Gastroesophageal sphincter (tissue), 3 donors: ENCODE data around the gene SLC7A14.

Experiments
- CTCF ChIP-seq, 4 experiments: fragments of 200-600 bp in 2 of 4; fragments of 450-650 bp in 2 of 4; sonication (generic) in 1 of 4; IDR thresholded peaks; one replicate each; pipeline ENCODE4 v1.5.1; 2017 to 2019; ENCODE audit warnings: antibody characterized with exemption in 4 of 4, mild to moderate bottlenecking in 2 of 4, moderate library complexity in 2 of 4
- EP300 ChIP-seq: sonication (generic); formaldehyde crosslinking; IDR thresholded peaks from one replicate; pipeline ENCODE4 v1.6.1; 2017; ENCODE audit warnings: antibody characterized with exemption, mild to moderate bottlenecking
- POLR2A ChIP-seq, 2 donors: fragments of 450-650 bp; IDR thresholded peaks; one replicate each; pipeline ENCODE4 v1.6.1; 2017; ENCODE audit warnings: antibody characterized with exemption in 2 of 2, mild to moderate bottlenecking in 2 of 2, moderate library complexity in 1 of 2

- TF ChIP-seq CTCF (IDR thresholded peaks at IDR 0.05): no peak
- TF ChIP-seq EP300: no peak
- no peak for TF ChIP-seq POLR2A (IDR thresholded peaks at IDR 0.05)
Measured at GRCh38 chr3:170635385-170635735, 49.5 kb upstream of the SLC7A14 start.
